Measurements from ENCODE around the gene ATP2A2. TPM values are rescaled to one million over a fixed set of nuclear protein-coding genes. Genes with fewer than 3 reads are reported as not detected.

Gene ATP2A2
- total RNA-seq, 1 experiment from 2014 or later = 174 TPM

- H3F3A ChIP-seq (ENCODE audit: low read length, unreplicated experiment) = no peaks in the 10 kb centered on the region
- no peak overlapping the region for H3K27ac ChIP-seq (ENCODE audit: low read length)
- POLR2A ChIA-PET (ENCODE audit: unreplicated experiment) = interaction anchor here (0.6 kb wide), 1 partner anchor 418 kb away, joined by 3 read pairs; no protein-coding TSS in a partner anchor
- H3K27me3 ChIP-seq (ENCODE audit: low read length) = no peaks in the 10 kb centered on the region
- H3K79me2 ChIP-seq (ENCODE audit: low read length) = peaks cover 100% of the 10 kb centered on the region
- H2AFZ ChIP-seq (ENCODE audit: low read length) = no peak overlapping the region
- DNase-seq (no peak), ATAC-seq (no peak)
- BruUV-seq (replicated peaks) = no TSS peak
- no peak overlapping the region for H3K9ac ChIP-seq (ENCODE audit: low read length)
- peaks cover 81% of the 10 kb centered on the region for H4K20me1 ChIP-seq (ENCODE audit: low read length)
- H3K4me3 ChIP-seq (ENCODE audit: low read length) = no peak overlapping the region
- no peaks in the 10 kb centered on the region for H3K9me3 ChIP-seq (ENCODE audit: low read length)
- CTCF ChIA-PET = interaction anchor here (0.7 kb wide), 1 partner anchor 87 kb away, joined by 5 read pairs; no protein-coding TSS in a partner anchor
- TF ChIP-seq CTCF (conservative IDR thresholded peaks at IDR 0.05; ENCODE audit: low read depth, low read length) (no peak), EZH2 (IDR thresholded peaks at IDR 0.05; ENCODE audit: low read length, unreplicated experiment) (no peak), EZH2phosphoT487 (IDR thresholded peaks at IDR 0.05; ENCODE audit: borderline replicate concordance, low read length) (no peak)
- peaks cover 36% of the 10 kb centered on the region for H3K4me1 ChIP-seq (ENCODE audit: insufficient read depth, low read length)
- peak overlapping the region; percentile 24 for H3K4me2 ChIP-seq (ENCODE audit: low read length)
- peaks cover 82% of the 10 kb centered on the region for H3K36me3 ChIP-seq (ENCODE audit: low read depth, low read length)
- intact Hi-C loops (cut with micrococcal nuclease) = no loop called here
- H3K9me2 ChIP-seq (replicated peaks; ENCODE audit: low read length) = no peaks in the 10 kb centered on the region
Measured at GRCh38 chr12:110286623-110287022, 5.6 kb downstream of the ATP2A2 start.

GRCh38 chr12:110287986-110288385, 6.9 kb downstream of the ATP2A2 start:
- Histone ChIP-seq H4K20me1 (ENCODE audit: low read length) (peaks cover 69% of the 10 kb centered on the region), H3K79me2 (ENCODE audit: low read length) (peaks cover 100% of the 10 kb centered on the region), H3K9me3 (ENCODE audit: low read length) (no peaks in the 10 kb centered on the region), H2AFZ (ENCODE audit: low read length) (no peak overlapping the region), H3K4me2 (ENCODE audit: low read length) (no peak overlapping the region), H3K27me3 (ENCODE audit: low read length) (no peaks in the 10 kb centered on the region), H3K36me3 (ENCODE audit: low read depth, low read length) (peaks cover 89% of the 10 kb centered on the region), H3K4me3 (ENCODE audit: low read length) (no peak overlapping the region), H3K9ac (ENCODE audit: low read length) (no peak overlapping the region), H3K9me2 (replicated peaks; ENCODE audit: low read length) (no peaks in the 10 kb centered on the region), H3K4me1 (ENCODE audit: insufficient read depth, low read length) (peaks cover 36% of the 10 kb centered on the region), H3F3A (ENCODE audit: low read length, unreplicated experiment) (no peaks in the 10 kb centered on the region), H3K27ac (ENCODE audit: low read length) (no peak overlapping the region)
- DNase-seq (no peak), ATAC-seq (no peak)
- no TSS peak for BruUV-seq (replicated peaks)
- ChIA-PET POLR2A (ENCODE audit: unreplicated experiment) (interaction anchor here (0.7 to 1.5 kb wide), 3 partner anchors 8 to 71 kb away, joined by 4 to 16 read pairs (median 14); no protein-coding TSS in a partner anchor), CTCF (no interaction called here)
- TF ChIP-seq CTCF (conservative IDR thresholded peaks at IDR 0.05; ENCODE audit: low read depth, low read length) (no peak), EZH2phosphoT487 (IDR thresholded peaks at IDR 0.05; ENCODE audit: borderline replicate concordance, low read length) (no peak), EZH2 (IDR thresholded peaks at IDR 0.05; ENCODE audit: low read length, unreplicated experiment) (no peak)
- intact Hi-C loops (cut with micrococcal nuclease) = no loop called here

DNA sequence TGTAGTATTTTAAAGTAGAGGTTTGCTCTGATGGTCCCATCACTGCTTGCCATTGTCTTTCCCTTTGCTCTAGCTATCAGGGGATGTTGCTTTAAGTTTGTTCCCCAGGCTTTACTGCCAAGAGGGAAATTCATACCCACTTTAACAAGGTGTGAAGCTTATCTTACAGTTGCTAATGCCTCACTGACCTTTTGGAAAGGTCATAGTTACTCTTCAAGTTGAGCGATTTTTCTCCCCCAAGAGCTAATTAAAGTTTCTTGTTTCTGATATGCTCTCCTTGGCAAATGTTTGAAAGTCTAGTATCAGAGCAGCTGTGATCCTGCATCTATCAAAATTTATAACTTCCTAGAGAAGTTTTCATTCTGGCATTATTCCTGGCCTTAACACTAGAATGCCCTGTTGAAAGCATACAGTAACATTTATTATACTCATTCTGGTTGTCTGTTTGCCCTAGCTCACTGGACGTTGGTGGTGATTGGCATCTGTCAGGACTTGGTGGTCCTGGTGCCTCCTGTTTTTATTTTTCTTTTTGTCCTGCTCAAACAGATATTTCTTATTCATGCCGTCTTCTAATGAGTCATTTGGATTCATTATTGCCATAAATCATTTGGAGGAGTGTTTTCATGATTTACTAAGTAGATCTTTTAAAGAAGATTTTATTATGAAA, 8.1 kb downstream of the ATP2A2 start:
- no peak for DNase-seq
- Histone ChIP-seq H3K36me3 (ENCODE audit: low read depth, low read length) (peaks cover 81% of the 10 kb centered on the region), H3K4me2 (ENCODE audit: low read length) (no peak overlapping the region), H3K9me2 (replicated peaks; ENCODE audit: low read length) (no peaks in the 10 kb centered on the region), H3K4me1 (ENCODE audit: insufficient read depth, low read length) (peaks cover 24% of the 10 kb centered on the region), H2AFZ (ENCODE audit: low read length) (no peak overlapping the region), H3K9ac (ENCODE audit: low read length) (no peak overlapping the region), H3F3A (ENCODE audit: low read length, unreplicated experiment) (no peaks in the 10 kb centered on the region), H3K27ac (ENCODE audit: low read length) (no peak overlapping the region), H4K20me1 (ENCODE audit: low read length) (peaks cover 57% of the 10 kb centered on the region), H3K27me3 (ENCODE audit: low read length) (no peaks in the 10 kb centered on the region), H3K79me2 (ENCODE audit: low read length) (peaks cover 94% of the 10 kb centered on the region), H3K9me3 (ENCODE audit: low read length) (no peaks in the 10 kb centered on the region), H3K4me3 (ENCODE audit: low read length) (no peak overlapping the region)
- TF ChIP-seq CTCF (conservative IDR thresholded peaks at IDR 0.05; ENCODE audit: low read depth, low read length) (no peak), EZH2phosphoT487 (IDR thresholded peaks at IDR 0.05; ENCODE audit: borderline replicate concordance, low read length) (no peak), EZH2 (IDR thresholded peaks at IDR 0.05; ENCODE audit: low read length, unreplicated experiment) (no peak)
- ChIA-PET POLR2A (ENCODE audit: unreplicated experiment) (interaction anchor here (0.6 to 1.5 kb wide), 2 partner anchors 9 kb away, joined by 6 to 14 read pairs; no protein-coding TSS in a partner anchor), CTCF (no interaction called here)
- BruUV-seq (replicated peaks) = no TSS peak
- intact Hi-C loops (cut with micrococcal nuclease) = no loop called here
- no peak for ATAC-seq
